HEK293 (cell line): Measurements from ENCODE around the gene LPAR6.

Experiments used
- CTCF ChIA-PET: fragments of 350-600 bp; formaldehyde crosslinking; extraction: SDS; loops from one replicate; lab custom pipeline; 2021; ENCODE audit warnings: antibody characterized with exemption; lab: Yijun Ruan, JAX
- POLR2A ChIA-PET: fragments of 300-600 bp; formaldehyde crosslinking; extraction: SDS; loops from one replicate; lab custom pipeline; 2020; ENCODE audit warnings: antibody characterized with exemption, inconsistent platforms; lab: Yijun Ruan, JAX
- H3K27ac ChIP-seq: fragments of 200-500 bp; sonication (Bioruptor generic); 2 replicates; pipeline ENCODE4 v1.5.1; 2014; ENCODE audit warnings: low read depth, low read length, control low read depth, inconsistent platforms; ENCODE audit errors: extremely low read depth
- H3K36me3 ChIP-seq, 2 experiments: fragments of 200-500 bp in 1 of 2; sonication (Bioruptor generic) in 1 of 2; 1 replicate in 1 of 2; 2 replicates in 1 of 2; pipeline ENCODE4 v1.5.1; 2014 to 2017; ENCODE audit warnings: inconsistent platforms in 2 of 2, low read length in 2 of 2; ENCODE audit not compliant: control insufficient read depth in 2 of 2, insufficient read depth in 1 of 2
- H3K4me1 ChIP-seq: fragments of 200-500 bp; sonication (Bioruptor generic); 2 replicates; pipeline ENCODE4 v1.5.1; 2014; ENCODE audit warnings: mild to moderate bottlenecking, low read length, inconsistent platforms; ENCODE audit not compliant: control insufficient read depth, insufficient read depth
- H3K4me3 ChIP-seq: 2 replicates; pipeline ENCODE4 v1.5.1; 2011; ENCODE audit warnings: low read depth, mild to moderate bottlenecking, control low read depth, low read length, moderate library complexity
- H3K9me3 ChIP-seq: fragments of 200-500 bp; sonication (Bioruptor generic); 2 replicates; pipeline ENCODE4 v1.5.1; 2014; ENCODE audit warnings: low read depth, low read length, inconsistent platforms; ENCODE audit not compliant: control insufficient read depth, insufficient read depth
- ELK4 ChIP-seq: IDR thresholded peaks from 2 replicates; pipeline ENCODE4 v1.6.1; 2011; ENCODE audit warnings: mild to moderate bottlenecking, low read depth, low read length, borderline replicate concordance
- FEZF1 ChIP-seq: fragments of 450-650 bp; formaldehyde crosslinking; IDR thresholded peaks from 2 replicates; pipeline ENCODE4 v1.5.1; 2016; ENCODE audit warnings: missing biosample characterization, missing genetic modification characterization
- KLF17 ChIP-seq: fragments of 450-650 bp; formaldehyde crosslinking; IDR thresholded peaks from 2 replicates; pipeline ENCODE4 v1.5.1; 2016; ENCODE audit warnings: missing biosample characterization, missing genetic modification characterization
- MEIS1 ChIP-seq: sonication (generic); formaldehyde crosslinking; IDR thresholded peaks from 2 replicates; pipeline ENCODE4 v1.8.1; 2022; ENCODE audit warnings: missing genetic modification reagents, mild to moderate bottlenecking, borderline replicate concordance
- PRDM10 ChIP-seq: fragments of 450-650 bp; formaldehyde crosslinking; IDR thresholded peaks from 2 replicates; pipeline ENCODE4 v1.5.1; 2016; ENCODE audit warnings: missing biosample characterization, missing genetic modification characterization
- PRDM2 ChIP-seq: fragments of 450-650 bp; formaldehyde crosslinking; IDR thresholded peaks from 2 replicates; pipeline ENCODE4 v1.5.1; 2016; ENCODE audit warnings: missing biosample characterization, missing genetic modification characterization, borderline replicate concordance
- PRDM6 ChIP-seq: fragments of 450-650 bp; formaldehyde crosslinking; IDR thresholded peaks from 2 replicates; pipeline ENCODE4 v1.5.1; 2017; ENCODE audit warnings: missing biosample characterization, missing genetic modification characterization
- ZBTB26 ChIP-seq: fragments of 450-650 bp; formaldehyde crosslinking; optimal IDR thresholded peaks from 2 replicates; pipeline ENCODE3; 2016; ENCODE audit warnings: missing biosample characterization, mild to moderate bottlenecking, missing genetic modification characterization
- ZNF169 ChIP-seq: fragments of 450-650 bp; formaldehyde crosslinking; IDR thresholded peaks from 2 replicates; pipeline ENCODE4 v1.5.1; 2016; ENCODE audit warnings: missing biosample characterization, missing genetic modification characterization
- ZNF202 ChIP-seq: fragments of 450-650 bp; formaldehyde crosslinking; IDR thresholded peaks from 2 replicates; pipeline ENCODE4 v1.5.1; 2016; ENCODE audit warnings: missing biosample characterization, missing genetic modification characterization, borderline replicate concordance
- ZNF292 ChIP-seq: fragments of 450-650 bp; formaldehyde crosslinking; IDR thresholded peaks from 2 replicates; pipeline ENCODE4 v1.5.1; 2016; ENCODE audit warnings: low read depth, missing biosample characterization, missing genetic modification characterization, borderline replicate concordance
- ZNF341 ChIP-seq: fragments of 450-650 bp; formaldehyde crosslinking; IDR thresholded peaks from 2 replicates; pipeline ENCODE4; 2016; ENCODE audit warnings: low read depth, missing biosample characterization, missing genetic modification characterization
- ZNF560 ChIP-seq: fragments of 450-650 bp; formaldehyde crosslinking; IDR thresholded peaks from 2 replicates; pipeline ENCODE4 v1.5.1; 2017; ENCODE audit warnings: missing biosample characterization, missing genetic modification characterization, borderline replicate concordance
- ZNF629 ChIP-seq: fragments of 450-650 bp; formaldehyde crosslinking; IDR thresholded peaks from 2 replicates; pipeline ENCODE4 v1.5.1; 2017; ENCODE audit warnings: missing biosample characterization, missing genetic modification characterization
- ZNF654 ChIP-seq: fragments of 450-650 bp; formaldehyde crosslinking; IDR thresholded peaks from 2 replicates; pipeline ENCODE4 v1.5.1; 2016; ENCODE audit warnings: low read depth, missing biosample characterization, missing genetic modification characterization
- ZNF658 ChIP-seq: fragments of 450-650 bp; formaldehyde crosslinking; IDR thresholded peaks from 2 replicates; pipeline ENCODE4; 2016; ENCODE audit warnings: missing biosample characterization, missing genetic modification characterization
- ZNF660 ChIP-seq: fragments of 450-650 bp; IDR thresholded peaks from 2 replicates; pipeline ENCODE4 v1.5.1; 2018; ENCODE audit warnings: missing biosample characterization, mild to moderate bottlenecking, missing genetic modification characterization
- ZNF704 ChIP-seq: fragments of 450-650 bp; formaldehyde crosslinking; IDR thresholded peaks from 2 replicates; pipeline ENCODE4 v1.5.1; 2016; ENCODE audit warnings: missing biosample characterization, missing genetic modification characterization
- ZNF776 ChIP-seq: fragments of 450-650 bp; formaldehyde crosslinking; IDR thresholded peaks from 2 replicates; pipeline ENCODE4 v1.5.0; 2017; ENCODE audit warnings: missing biosample characterization, missing genetic modification characterization, borderline replicate concordance

Gene LPAR6

GRCh38 chr13:48398450-48399095, 14.3 kb downstream of the LPAR6 start (continued):
- no peak for TF ChIP-seq PRDM10 (tag by site-specific recombination)

GRCh38 chr13:48397744-48398143, 15.2 kb downstream of the LPAR6 start:
- Histone ChIP-seq H3K27ac (no peak overlapping the region), H3K36me3 (peaks cover 0 to 7% of the 10 kb centered on the region in 2 experiments; a peak in 1 of 3 replicates), H3K4me1 (peaks cover 17% of the 10 kb centered on the region), H3K9me3 (no peaks in the 10 kb centered on the region), H3K4me3 (no peak overlapping the region)
- ChIA-PET CTCF (no interaction called here), POLR2A (no interaction called here)
- TF ChIP-seq PRDM2 (tag by site-specific recombination) (no peak), ZNF658 (tag by site-specific recombination) (no peak), ZNF292 (no peak), ELK4 (no peak), ZNF776 (no peak), FEZF1 (tag by site-specific recombination) (no peak), ZNF704 (tag by site-specific recombination) (no peak), ZNF654 (tag by site-specific recombination) (no peak), ZNF169 (no peak), ZNF660 (tag by site-specific recombination) (no peak), ZNF560 (tag by site-specific recombination) (no peak), KLF17 (tag by site-specific recombination) (no peak), ZNF202 (tag by site-specific recombination) (no peak), ZNF341 (tag by site-specific recombination) (no peak), PRDM6 (tag by site-specific recombination) (no peak; the same call in 1 of the 2 replicates), ZBTB26 (tag by site-specific recombination) (no peak), ZNF629 (no peak), MEIS1 (CRISPR knock-in tag) (no peak)
